Panc1 (cell line): ENCODE data around the gene ENTPD3. TPM values are rescaled to one million over a fixed set of nuclear protein-coding genes. Genes with fewer than 3 reads are reported as not detected.

Experiments used
- ATAC-seq: fragments of 200-7000 bp; cut with Tn5 transposase; 2 replicates; pipeline ENCODE4 v1.9.1; 2020; ENCODE audit warnings: mild to moderate bottlenecking, moderate library complexity
- BruUV-seq: library from RNA; stranded (reverse); fragments of 400-500 nt; replicated peaks from 2 replicates; lab custom pipeline; 2021; lab: Mats Ljungman, UMichigan
- CTCF ChIA-PET: fragments of 300-600 bp; sonication (Branson Sonifier 250); formaldehyde crosslinking; loops from one replicate; lab custom pipeline; 2022; ENCODE audit warnings: antibody characterized with exemption; lab: Charles Lee
- POLR2A ChIA-PET: fragments of 300-600 bp; sonication (Branson Sonifier 250); formaldehyde crosslinking; loops from one replicate; lab custom pipeline; 2022; ENCODE audit warnings: antibody characterized with exemption; lab: Charles Lee
- DNase-seq: peaks from one replicate; pipeline ENCODE4 v3.0.0-alpha.2; 2010; ENCODE audit warnings: low read depth, low spot score
- H3K27ac ChIP-seq: 2 replicates; pipeline ENCODE4 v1.5.1; 2011; ENCODE audit warnings: mild to moderate bottlenecking, low read length, inconsistent platforms
- H3K27me3 ChIP-seq: fragments of 200-500 bp; sonication (Bioruptor generic); 2 replicates; pipeline ENCODE4 v1.6.0; 2014; ENCODE audit warnings: low read length, inconsistent platforms; ENCODE audit not compliant: control insufficient read depth, insufficient read depth
- H3K36me3 ChIP-seq: fragments of 200-500 bp; sonication (Bioruptor generic); 2 replicates; pipeline ENCODE4 v1.5.1; 2014; ENCODE audit warnings: inconsistent platforms, mild to moderate bottlenecking, low read length, moderate library complexity; ENCODE audit not compliant: control insufficient read depth, insufficient read depth
- H3K4me1 ChIP-seq: 2 replicates; pipeline ENCODE4 v1.5.1; 2011; ENCODE audit warnings: inconsistent platforms, mild to moderate bottlenecking, low read length, moderate library complexity; ENCODE audit not compliant: control insufficient read depth, insufficient read depth
- H3K4me3 ChIP-seq, 2 experiments: 2 replicates each; pipeline ENCODE4 v1.5.1; 2011 to 2012; ENCODE audit warnings: low read depth in 2 of 2, low read length in 2 of 2, mild to moderate bottlenecking in 2 of 2, inconsistent platforms in 1 of 2, moderate library complexity in 1 of 2
- H3K9me3 ChIP-seq: fragments of 200-500 bp; sonication (Bioruptor generic); 2 replicates; pipeline ENCODE4 v1.5.1; 2014; ENCODE audit warnings: low read depth, mild to moderate bottlenecking, inconsistent platforms, low read length, moderate library complexity; ENCODE audit not compliant: control insufficient read depth, insufficient read depth
- CTCF ChIP-seq: fragments of 450-650 bp; IDR thresholded peaks from 2 replicates; pipeline ENCODE4 v1.5.1; 2017; ENCODE audit warnings: mild to moderate bottlenecking
- POLR2AphosphoS5 ChIP-seq: IDR thresholded peaks from 2 replicates; pipeline ENCODE4 v1.6.1; 2012; ENCODE audit warnings: mild to moderate bottlenecking, low read depth, low read length, moderate library complexity
- REST ChIP-seq, 2 experiments: IDR thresholded peaks; 2 replicates each; pipeline ENCODE4 v1.6.1; 2011 to 2012; ENCODE audit warnings: low read depth in 2 of 2, control low read depth in 1 of 2, low read length in 1 of 2, mild to moderate bottlenecking in 1 of 2, moderate library complexity in 1 of 2; ENCODE audit not compliant: insufficient read depth in 1 of 2
- SIN3A ChIP-seq: IDR thresholded peaks from 2 replicates; pipeline ENCODE4 v1.6.1; 2012; ENCODE audit warnings: low read depth, mild to moderate bottlenecking, low read length, moderate library complexity, borderline replicate concordance; ENCODE audit not compliant: insufficient read depth
- TCF7L2 ChIP-seq: IDR thresholded peaks from 2 replicates; pipeline ENCODE4 v1.6.1; 2011; ENCODE audit warnings: mild to moderate bottlenecking, low read depth, low read length, inconsistent platforms
- in situ Hi-C: cut with HindIII; loops from 2 replicates; pipeline ENCODE4 v1.10.0; 2016; ENCODE audit warnings: low sequenced_read_pairs, low pct_unique_long_range_greater_than_20kb
- intact Hi-C: fragments of 100-400 bp; cut with micrococcal nuclease; formaldehyde crosslinking; loops from one replicate; pipeline ENCODE4 v1.10.0; 2022; ENCODE audit not compliant: unreplicated experiment
- total RNA-seq: library from RNA; stranded (reverse); gene quantifications from one replicate; pipeline ENCODE4 v1.2.1, GENCODE V29; 2021; ENCODE audit not compliant: unreplicated experiment

The ENTPD3 gene
- total RNA-seq, 1 experiment from 2014 or later, result not detected

GRCh38 chr3:40456279-40456939, 69.4 kb downstream of the ENTPD3 start:
- Histone ChIP-seq H3K9me3 (no peaks in the 10 kb centered on the region), H3K36me3 (peaks cover 19% of the 10 kb centered on the region), H3K27me3 (no peaks in the 10 kb centered on the region), H3K4me3 (peak overlapping the region; percentile 88 to 91), H3K4me1 (peaks cover 19% of the 10 kb centered on the region), H3K27ac (peak overlapping the region; percentile 89)
- no peak for ATAC-seq
- intact Hi-C loops, result no loop called here
- in situ Hi-C loops, result no loop called here
- ChIA-PET CTCF (no interaction called here), POLR2A (no interaction called here)
- BruUV-seq, result TSS peak; percentile 99
- TF ChIP-seq TCF7L2, result no peak
- no peak for TF ChIP-seq POLR2AphosphoS5
- TF ChIP-seq REST (IDR thresholded peaks at IDR 0.05; ENCODE audit: insufficient read depth in 1 of 2, low read depth in 2 of 2, low read length in 1 of 2), result no peak
- no peak for TF ChIP-seq SIN3A
- no peak for TF ChIP-seq CTCF
- DNase-seq, result no peak

- DNase-seq (peak; percentile 72), ATAC-seq (peak; percentile 89)
- CTCF ChIA-PET, result no interaction called here
- intact Hi-C loops (no loop called here), in situ Hi-C loops (no loop called here)
- Histone ChIP-seq H3K4me1 (peaks cover 17% of the 10 kb centered on the region), H3K27ac (peak within 1 kb of the TSS; percentile 89), H3K9me3 (no peaks in the 10 kb centered on the region), H3K4me3 (peak within 1 kb of the TSS; percentile 88 to 91), H3K36me3 (peaks cover 23% of the 10 kb centered on the region), H3K27me3 (no peaks in the 10 kb centered on the region)
- POLR2A ChIA-PET, result interaction anchor here (0.6 kb wide), 1 partner anchor 1333 kb away, joined by 4 read pairs; no protein-coding TSS in a partner anchor
- TF ChIP-seq SIN3A, result no peak
- peak; percentile 97 for TF ChIP-seq POLR2AphosphoS5
- BruUV-seq, result no TSS peak
Measured at GRCh38 chr3:40456940-40457823, 70.2 kb downstream of the ENTPD3 start, which contains the start of gene RPL14. TSS of gene RPL14 (plus strand) at chr3:40457339. CDS start at chr3:40457472, 133 bp downstream.
